Putamen (tissue), 1 donor: ENCODE results near the gene SCUBE2.

ENCODE experiments used
- DNase-seq: peaks from one replicate; pipeline ENCODE4 v3.0.0-alpha.2; 2016; ENCODE audit warnings: low spot score

Gene SCUBE2

GRCh38 chr11:9074338-9075029 is 16.9 kb downstream of the SCUBE2 start:
- no peak for DNase-seq

- no peak for DNase-seq
These were observed 17.8 kb downstream of the SCUBE2 start for GRCh38 chr11:9073466-9074225.

- DNase-seq: no peak
These were observed 18.7 kb downstream of the SCUBE2 start for GRCh38 chr11:9072626-9073176.

- no peak for DNase-seq
These were observed 19.7 kb downstream of the SCUBE2 start for GRCh38 chr11:9071692-9072091.

GRCh38 chr11:9070749-9071491 is 20.5 kb downstream of the SCUBE2 start:
- DNase-seq: no peak

- DNase-seq: no peak
These were observed 21.4 kb downstream of the SCUBE2 start for GRCh38 chr11:9069862-9070470.

- DNase-seq: no peak
These were observed 22.1 kb downstream of the SCUBE2 start for GRCh38 chr11:9069256-9069655.

GRCh38 chr11:9066433-9066925 is 24.9 kb downstream of the SCUBE2 start:
- DNase-seq: no peak

- DNase-seq: no peak
These were observed 25.6 kb downstream of the SCUBE2 start for GRCh38 chr11:9065607-9066432.

- DNase-seq: no peak
These were observed 29.6 kb downstream of the SCUBE2 start for GRCh38 chr11:9061807-9062206.

GRCh38 chr11:9060700-9061111 is 30.7 kb downstream of the SCUBE2 start:
- no peak for DNase-seq

- no peak for DNase-seq
These were observed 32.0 kb downstream of the SCUBE2 start for GRCh38 chr11:9059406-9059805.

GRCh38 chr11:9057888-9058287 is 33.5 kb downstream of the SCUBE2 start:
- no peak for DNase-seq

- DNase-seq: no peak
These were observed 34.4 kb downstream of the SCUBE2 start for GRCh38 chr11:9057007-9057406.

- DNase-seq: no peak
These were observed 34.9 kb downstream of the SCUBE2 start for GRCh38 chr11:9056467-9056866.

GRCh38 chr11:9053316-9054035 is 37.9 kb downstream of the SCUBE2 start:
- DNase-seq: no peak

- no peak for DNase-seq
These were observed 39.1 kb downstream of the SCUBE2 start for GRCh38 chr11:9052316-9052715.

- no peak for DNase-seq
These were observed 41.4 kb downstream of the SCUBE2 start for GRCh38 chr11:9049959-9050358.

- no peak for DNase-seq
These were observed 43.4 kb downstream of the SCUBE2 start for GRCh38 chr11:9047964-9048523.

- DNase-seq: no peak
These were observed 44.9 kb downstream of the SCUBE2 start for GRCh38 chr11:9046481-9046880.
